Measurements from ENCODE around the gene KCNMA1. TPM values are rescaled to one million over a fixed set of nuclear protein-coding genes. Genes with fewer than 3 reads are reported as not detected.

The KCNMA1 gene
- total RNA-seq, 2 donors from 2014 or later: 5.9 to 9.3 TPM

GRCh38 chr10:77248104-77248790, 389.4 kb downstream of the KCNMA1 start:
- WGBS, 2 donors: 77 to 86% methylated on average over 5 of the region's 5 CpGs
- H3K36me3 ChIP-seq (replicated peaks in 1 of 2; ENCODE audit: insufficient read depth in 1 of 2, low read depth in 2 of 2): no peaks in the 10 kb centered on the region
- no peak for ATAC-seq
- no peaks in the 10 kb centered on the region for H3K9me3 ChIP-seq
- H3K4me1 ChIP-seq: peaks cover 37% of the 10 kb centered on the region
- no peaks in the 10 kb centered on the region for H3K27me3 ChIP-seq
- DNase-seq: no peak
- H3K27ac ChIP-seq: no peak overlapping the region
- intact Hi-C loops (cut with DNase I): loop anchor here (10.0 kb wide), 1 partner anchor 387 kb away; the partner anchor contains the start of gene KCNMA1
- H3K4me3 ChIP-seq: no peak overlapping the region
- TF ChIP-seq CTCF (IDR thresholded peaks at IDR 0.05): no peak
- no peak for TF ChIP-seq POLR2A (IDR thresholded peaks at IDR 0.05)

- intact Hi-C loops (cut with DNase I): loop anchor here (10.0 kb wide), 1 partner anchor 387 kb away; the partner anchor contains the start of gene KCNMA1
- peak in 2 of 4 donors; percentile 44 to 48 for DNase-seq
- peak overlapping the region in 1 of 4 donors; percentile 60 for H3K27ac ChIP-seq
- no peaks in the 10 kb centered on the region for H3K36me3 ChIP-seq (replicated peaks in 1 of 2; ENCODE audit: insufficient read depth in 1 of 2, low read depth in 2 of 2)
- H3K4me1 ChIP-seq: peaks cover 37% of the 10 kb centered on the region
- ATAC-seq: peak; percentile 73
- H3K27me3 ChIP-seq: no peaks in the 10 kb centered on the region
- TF ChIP-seq CTCF (IDR thresholded peaks at IDR 0.05): no peak
- H3K9me3 ChIP-seq: no peaks in the 10 kb centered on the region
- WGBS, 2 donors: 49 to 51% methylated on average over 12 of the region's 12 CpGs
- no peak overlapping the region for H3K4me3 ChIP-seq
These were observed 390.3 kb downstream of the KCNMA1 start for GRCh38 chr10:77247031-77247990.

GRCh38 chr10:77245953-77246352, 391.7 kb downstream of the KCNMA1 start:
- TF ChIP-seq CTCF (IDR thresholded peaks at IDR 0.05): no peak
- Histone ChIP-seq H3K27ac (peak overlapping the region in 1 of 4 donors; percentile 60), H3K9me3 (no peaks in the 10 kb centered on the region), H3K36me3 (replicated peaks in 1 of 2; ENCODE audit: insufficient read depth in 1 of 2, low read depth in 2 of 2) (no peaks in the 10 kb centered on the region), H3K4me3 (no peak overlapping the region), H3K27me3 (no peaks in the 10 kb centered on the region), H3K4me1 (peaks cover 28% of the 10 kb centered on the region)
- WGBS, 2 donors: 50 to 96% methylated on average over 1 of the region's 1 CpG
- ATAC-seq (no peak), DNase-seq (peak in 1 of 4 donors; percentile 41)
- intact Hi-C loops (cut with DNase I): loop anchor here (10.0 kb wide), 1 partner anchor 389 kb away; the partner anchor contains the start of gene KCNMA1

GRCh38 chr10:77244746-77245145, 392.9 kb downstream of the KCNMA1 start:
- WGBS, 2 donors: 73 to 85% methylated on average over 2 of the region's 2 CpGs
- intact Hi-C loops (cut with DNase I): loop anchor here (10.0 kb wide), 1 partner anchor 390 kb away; the partner anchor contains the start of gene KCNMA1
- no peak for ATAC-seq
- Histone ChIP-seq H3K4me1 (peaks cover 18% of the 10 kb centered on the region), H3K27ac (no peak overlapping the region), H3K4me3 (no peak overlapping the region), H3K9me3 (no peaks in the 10 kb centered on the region), H3K27me3 (no peaks in the 10 kb centered on the region), H3K36me3 (replicated peaks in 1 of 2; ENCODE audit: insufficient read depth in 1 of 2, low read depth in 2 of 2) (no peaks in the 10 kb centered on the region)
- TF ChIP-seq POLR2A (IDR thresholded peaks at IDR 0.05) (no peak), CTCF (IDR thresholded peaks at IDR 0.05) (no peak)
- no peak for DNase-seq
